ENCODE results near the gene LIN7A.

GRCh38 chr12:80849337-80849736 is 88.4 kb downstream of the LIN7A start:
- TF ChIP-seq, protein P1, sequence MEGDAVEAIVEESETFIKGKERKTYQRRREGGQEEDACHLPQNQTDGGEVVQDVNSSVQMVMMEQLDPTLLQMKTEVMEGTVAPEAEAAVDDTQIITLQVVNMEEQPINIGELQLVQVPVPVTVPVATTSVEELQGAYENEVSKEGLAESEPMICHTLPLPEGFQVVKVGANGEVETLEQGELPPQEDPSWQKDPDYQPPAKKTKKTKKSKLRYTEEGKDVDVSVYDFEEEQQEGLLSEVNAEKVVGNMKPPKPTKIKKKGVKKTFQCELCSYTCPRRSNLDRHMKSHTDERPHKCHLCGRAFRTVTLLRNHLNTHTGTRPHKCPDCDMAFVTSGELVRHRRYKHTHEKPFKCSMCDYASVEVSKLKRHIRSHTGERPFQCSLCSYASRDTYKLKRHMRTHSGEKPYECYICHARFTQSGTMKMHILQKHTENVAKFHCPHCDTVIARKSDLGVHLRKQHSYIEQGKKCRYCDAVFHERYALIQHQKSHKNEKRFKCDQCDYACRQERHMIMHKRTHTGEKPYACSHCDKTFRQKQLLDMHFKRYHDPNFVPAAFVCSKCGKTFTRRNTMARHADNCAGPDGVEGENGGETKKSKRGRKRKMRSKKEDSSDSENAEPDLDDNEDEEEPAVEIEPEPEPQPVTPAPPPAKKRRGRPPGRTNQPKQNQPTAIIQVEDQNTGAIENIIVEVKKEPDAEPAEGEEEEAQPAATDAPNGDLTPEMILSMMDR (conservative IDR thresholded peaks at IDR 0.05; ENCODE audit: low read depth, low read length) = no peak
- TF ChIP-seq RFX5 (IDR thresholded peaks at IDR 0.05; ENCODE audit: low read depth, low read length) = no peak
- no peak for TF ChIP-seq POLR2A (IDR thresholded peaks at IDR 0.05; ENCODE audit: low read depth, low read length)
- TF ChIP-seq SMC3 (IDR thresholded peaks at IDR 0.05; ENCODE audit: low read depth, low read length) = no peak
- TF ChIP-seq, protein P2, sequence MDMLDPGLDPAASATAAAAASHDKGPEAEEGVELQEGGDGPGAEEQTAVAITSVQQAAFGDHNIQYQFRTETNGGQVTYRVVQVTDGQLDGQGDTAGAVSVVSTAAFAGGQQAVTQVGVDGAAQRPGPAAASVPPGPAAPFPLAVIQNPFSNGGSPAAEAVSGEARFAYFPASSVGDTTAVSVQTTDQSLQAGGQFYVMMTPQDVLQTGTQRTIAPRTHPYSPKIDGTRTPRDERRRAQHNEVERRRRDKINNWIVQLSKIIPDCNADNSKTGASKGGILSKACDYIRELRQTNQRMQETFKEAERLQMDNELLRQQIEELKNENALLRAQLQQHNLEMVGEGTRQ (IDR thresholded peaks at IDR 0.05; ENCODE audit: low read depth, low read length) = no peak
- no peak for TF ChIP-seq MAZ (IDR thresholded peaks at IDR 0.05; ENCODE audit: borderline replicate concordance, low read depth, low read length)
- no peak for TF ChIP-seq FOS (IDR thresholded peaks at IDR 0.05; ENCODE audit: low read depth, low read length)

Measured in IMR-90 (cell line).